Stimulated activated CD4-positive, alpha-beta T cell treated with anti-CD3 and anti-CD28 coated beads, Interleukin-4, amount 100 ng/mL, for 4 hours (primary cell): Measurements from ENCODE around the gene SAPCD2.

ENCODE experiments used
- DNase-seq, 2 experiments: peaks; one replicate each; pipeline ENCODE4 v3.0.0-alpha.2; 2020

Gene SAPCD2

DNA sequence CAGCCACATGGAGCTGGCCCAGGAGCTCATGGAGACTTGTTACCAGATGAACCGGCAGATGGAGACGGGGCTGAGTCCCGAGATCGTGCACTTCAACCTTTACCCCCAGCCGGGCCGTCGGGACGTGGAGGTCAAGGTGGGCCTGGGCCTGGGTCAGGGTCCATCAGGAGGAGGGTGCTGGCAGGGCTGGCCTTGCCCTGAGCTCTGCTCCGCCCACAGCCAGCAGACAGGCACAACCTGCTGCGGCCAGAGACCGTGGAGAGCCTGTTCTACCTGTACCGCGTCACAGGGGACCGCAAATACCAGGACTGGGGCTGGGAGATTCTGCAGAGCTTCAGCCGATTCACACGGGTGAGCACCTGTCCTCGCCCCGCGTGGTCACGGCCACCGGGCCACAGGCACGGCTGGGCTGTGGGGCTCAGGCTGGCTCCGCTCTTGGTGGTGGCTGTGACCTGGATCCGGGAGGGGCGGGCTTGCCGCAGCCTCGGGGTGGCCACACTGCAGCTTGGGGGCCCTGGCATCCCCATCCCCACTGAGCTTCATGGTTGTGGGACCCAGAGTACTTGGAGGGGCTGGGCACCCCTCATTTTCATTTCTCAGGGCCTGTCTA lies 37.1 kb upstream of the SAPCD2 start:
- DNase-seq: no peak

- DNase-seq: no peak
Measured at GRCh38 chr9:137106662-137107250, 36.4 kb upstream of the SAPCD2 start.

DNA sequence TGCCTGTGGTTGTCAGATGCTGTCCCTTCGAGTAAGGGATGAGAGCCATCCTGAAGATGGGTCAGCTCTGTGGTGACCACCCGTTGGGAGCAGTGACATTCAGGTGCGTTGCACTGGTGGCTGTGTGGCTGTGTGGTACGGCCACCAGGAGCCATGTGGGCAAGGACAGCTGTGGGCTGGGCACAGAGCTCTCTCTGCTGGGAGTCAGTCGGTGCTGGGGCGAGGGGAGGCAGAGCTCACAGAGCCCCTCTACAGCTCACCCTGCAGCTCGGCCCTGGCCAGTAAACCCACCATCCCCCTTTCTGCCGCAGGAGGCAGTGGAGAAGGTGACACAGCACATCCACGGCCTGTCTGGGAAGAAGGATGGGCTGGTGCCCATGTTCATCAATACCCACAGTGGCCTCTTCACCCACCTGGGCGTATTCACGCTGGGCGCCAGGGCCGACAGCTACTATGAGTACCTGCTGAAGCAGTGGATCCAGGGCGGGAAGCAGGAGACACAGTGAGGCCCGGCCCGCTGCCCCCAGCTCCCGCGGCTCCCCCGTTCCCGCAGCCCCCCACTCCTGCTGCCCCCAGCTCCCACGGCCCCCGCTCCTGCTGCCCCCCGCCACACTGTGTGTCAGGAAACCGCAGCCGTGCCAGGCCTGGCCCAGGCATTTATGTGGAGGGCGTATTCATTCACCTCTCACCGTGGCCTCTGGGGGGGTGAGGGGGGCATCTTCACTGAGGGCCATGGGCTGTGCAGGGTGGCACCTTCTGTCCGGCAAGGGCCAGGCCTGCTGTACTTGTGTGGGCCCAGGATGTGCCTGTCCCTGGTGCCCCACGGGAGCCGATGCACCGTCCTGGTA lies 35.7 kb upstream of the SAPCD2 start:
- no peak for DNase-seq

DNA sequence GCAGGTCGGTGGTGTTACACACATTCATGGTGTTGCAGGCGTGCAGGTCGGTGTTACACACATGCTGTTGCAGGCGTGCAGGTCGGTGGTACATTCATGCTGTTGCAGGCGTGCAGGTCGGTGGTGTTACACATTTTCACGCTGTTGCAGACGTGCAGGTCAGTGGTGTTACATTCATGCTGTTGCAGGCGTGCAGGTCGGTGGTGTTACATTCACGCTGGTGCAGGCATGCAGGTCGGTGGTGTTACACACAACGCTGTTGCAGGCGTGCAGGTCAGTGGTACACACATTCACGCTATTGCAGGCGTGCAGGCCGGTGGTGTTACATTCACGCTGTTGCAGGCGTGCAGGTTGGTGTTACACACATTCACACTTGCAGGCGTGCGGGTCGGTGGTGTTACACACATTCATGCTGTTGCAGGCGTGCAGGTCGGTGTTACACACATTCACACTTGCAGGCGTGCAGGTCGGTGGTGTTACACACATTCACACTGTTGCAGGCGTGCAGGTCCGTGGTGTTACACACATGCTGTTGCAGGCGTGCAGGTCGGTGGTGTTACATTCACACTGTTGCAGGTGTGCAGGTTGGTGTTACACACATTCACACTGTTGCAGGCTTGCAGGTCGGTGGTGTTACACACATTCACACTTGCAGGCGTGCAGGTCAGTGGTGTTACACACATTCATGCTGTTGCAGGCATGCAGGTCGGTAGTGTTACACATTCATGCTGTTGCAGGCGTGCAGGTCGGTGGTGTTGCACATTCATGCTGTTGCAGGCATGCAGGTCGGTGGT lies 33.0 kb upstream of the SAPCD2 start:
- no peak for DNase-seq

GRCh38 chr9:137099231-137099630 lies 28.9 kb upstream of the SAPCD2 start:
- no peak for DNase-seq

- no peak for DNase-seq
Measured at GRCh38 chr9:137097761-137098462, 27.6 kb upstream of the SAPCD2 start.

- DNase-seq: no peak
Measured at GRCh38 chr9:137096785-137097546, 26.6 kb upstream of the SAPCD2 start.

- peak; percentile 78 to 84 for DNase-seq
Measured at GRCh38 chr9:137095664-137096517, 25.5 kb upstream of the SAPCD2 start.

- no peak for DNase-seq
Measured at GRCh38 chr9:137089232-137089947, 19.0 kb upstream of the SAPCD2 start.

DNA sequence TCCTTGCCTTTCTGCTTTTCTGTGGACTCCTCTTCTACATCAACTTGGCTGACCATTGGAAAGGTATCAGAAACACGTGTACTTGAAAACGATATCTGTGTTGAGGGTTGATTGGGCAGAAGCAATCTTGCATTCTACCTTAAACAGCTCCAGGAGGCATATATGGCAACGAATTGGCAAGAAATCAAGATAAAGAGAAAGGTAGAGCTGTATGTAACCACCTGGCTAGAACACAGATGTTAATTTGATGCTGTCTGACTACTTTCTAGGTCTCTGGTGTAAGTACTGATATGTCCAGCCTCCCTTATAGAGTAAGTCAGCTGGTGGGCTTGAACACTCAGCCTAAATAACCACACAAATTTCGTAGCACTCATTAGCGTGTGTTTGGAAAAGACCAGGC lies 17.8 kb upstream of the SAPCD2 start:
- no peak for DNase-seq

GRCh38 chr9:137087409-137087925 lies 17.1 kb upstream of the SAPCD2 start:
- DNase-seq: no peak

GRCh38 chr9:137086531-137087408 lies 16.4 kb upstream of the SAPCD2 start, which contains the start of gene MAN1B1:
TSS of gene MAN1B1 (plus strand) at chr9:137086985. CDS start at chr9:137087000, 15 bp downstream.
- peak; percentile 99 to 100 for DNase-seq

- peak; percentile 12 to 37 for DNase-seq
Measured at GRCh38 chr9:137085920-137086530, 15.7 kb upstream of the SAPCD2 start.

- DNase-seq: no peak
Measured at GRCh38 chr9:137084526-137084925, 14.2 kb upstream of the SAPCD2 start.

DNA sequence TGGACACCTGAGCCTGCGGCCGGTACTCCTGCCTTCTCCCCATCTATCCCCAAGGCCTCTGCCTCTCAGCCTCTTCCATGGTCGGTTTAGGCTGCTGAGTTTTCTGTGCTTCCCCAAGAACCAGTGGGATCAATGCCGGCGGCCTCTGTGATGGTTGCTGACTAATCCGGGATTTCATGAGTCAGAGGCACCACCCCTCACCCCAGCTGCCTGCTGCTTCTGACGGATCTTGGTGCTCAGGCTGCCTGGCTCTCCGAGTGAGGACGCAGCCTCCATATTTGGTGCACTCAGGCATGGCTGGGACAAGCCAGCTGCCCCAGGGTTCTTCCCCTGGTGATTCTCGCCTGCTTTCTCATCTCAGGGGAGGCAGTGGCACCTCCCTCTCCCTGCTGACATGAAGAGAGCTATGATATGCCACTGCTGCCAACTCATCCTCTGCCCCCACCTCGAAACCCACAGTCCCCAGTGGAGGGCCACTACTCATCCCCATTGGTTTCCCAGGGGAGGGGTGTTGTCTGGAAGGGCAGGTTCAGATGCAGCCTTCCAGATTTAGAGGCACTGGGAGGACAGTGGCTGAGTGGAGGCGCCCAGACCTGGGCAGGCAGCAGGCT lies 13.1 kb upstream of the SAPCD2 start:
- no peak for DNase-seq

- DNase-seq: no peak
Measured at GRCh38 chr9:137082925-137083290, 12.6 kb upstream of the SAPCD2 start.

- DNase-seq: no peak
Measured at GRCh38 chr9:137082222-137082924, 12.0 kb upstream of the SAPCD2 start.
